OCI-LY1 (cell line): ENCODE data around the gene ZFHX3.

Experiments
- H2AFZ ChIP-seq: fragments of 200-600 bp; sonication (generic), shearing (Covaris generic); 2 replicates; pipeline ENCODE4 v1.6.0; 2014; ENCODE audit warnings: antibody characterized with exemption, mild to moderate bottlenecking, low read length
- H3F3A ChIP-seq: fragments of 200-600 bp; sonication (generic), shearing (Covaris generic); 2 replicates; pipeline ENCODE4 v1.6.0; 2014; ENCODE audit warnings: mild to moderate bottlenecking, antibody characterized with exemption, low read length, moderate library complexity; ENCODE audit not compliant: insufficient read depth
- H3K27ac ChIP-seq: fragments of 200-600 bp; sonication (generic); 2 replicates; pipeline ENCODE4 v1.5.1; 2014; ENCODE audit warnings: low read length, mixed run types, mild to moderate bottlenecking, low read depth; ENCODE audit not compliant: poor library complexity, severe bottlenecking
- H3K27me3 ChIP-seq: fragments of 200-600 bp; sonication (generic); 2 replicates; pipeline ENCODE4 v1.6.0; 2014; ENCODE audit warnings: antibody characterized with exemption, mild to moderate bottlenecking, low read length, moderate library complexity; ENCODE audit not compliant: insufficient read depth
- H3K36me3 ChIP-seq: fragments of 200-600 bp; sonication (generic); 2 replicates; pipeline ENCODE4 v1.6.1; 2014; ENCODE audit warnings: mild to moderate bottlenecking, antibody characterized with exemption, low read length, moderate library complexity, mixed read lengths; ENCODE audit not compliant: insufficient read depth
- H3K4me1 ChIP-seq: fragments of 200-600 bp; sonication (generic); 2 replicates; pipeline ENCODE4 v1.5.1; 2014; ENCODE audit warnings: mild to moderate bottlenecking, low read length, moderate library complexity; ENCODE audit not compliant: insufficient read depth, severe bottlenecking
- H3K4me2 ChIP-seq: fragments of 200-600 bp; sonication (generic), shearing (Covaris generic); 2 replicates; pipeline ENCODE4 v1.6.1; 2014; ENCODE audit warnings: low read length
- H3K4me3 ChIP-seq: fragments of 200-600 bp; sonication (generic); 2 replicates; pipeline ENCODE4 v1.5.1; 2014; ENCODE audit warnings: low read length, low read depth, mild to moderate bottlenecking, mixed read lengths; ENCODE audit not compliant: poor library complexity, severe bottlenecking
- H3K79me2 ChIP-seq: fragments of 200-600 bp; shearing (Covaris generic); 2 replicates; pipeline ENCODE4 v1.6.1; 2016; ENCODE audit warnings: mixed run types, low read length, mixed read lengths; ENCODE audit not compliant: insufficient read depth
- H3K9ac ChIP-seq: fragments of 200-600 bp; sonication (generic), shearing (Covaris generic); 2 replicates; pipeline ENCODE4 v1.6.1; 2014; ENCODE audit warnings: mild to moderate bottlenecking, low read length, mixed read lengths
- H3K9me2 ChIP-seq: fragments of 200-600 bp; sonication (generic), shearing (Covaris generic); 2 replicates; pipeline ENCODE4 v1.6.1; 2014; ENCODE audit warnings: low read depth, mild to moderate bottlenecking, low read length, mixed read lengths
- H3K9me3 ChIP-seq: fragments of 200-600 bp; shearing (Covaris generic); 2 replicates; pipeline ENCODE4 v1.6.1; 2014; ENCODE audit warnings: low read length, mixed read lengths
- H4K20me1 ChIP-seq: fragments of 200-600 bp; sonication (generic), shearing (Covaris generic); 2 replicates; pipeline ENCODE4 v1.6.0; 2016; ENCODE audit warnings: mild to moderate bottlenecking, low read length; ENCODE audit not compliant: insufficient read depth
- CTCF ChIP-seq: fragments of 200-600 bp; sonication (generic), shearing (Covaris generic); IDR thresholded peaks from 2 replicates; pipeline ENCODE4 v1.5.1; 2017; ENCODE audit warnings: mild to moderate bottlenecking, antibody characterized with exemption, low read length, moderate library complexity, mixed read lengths
- EZH2 ChIP-seq: fragments of 200-600 bp; sonication (generic), shearing (Covaris generic); IDR thresholded peaks from 2 replicates; pipeline ENCODE4 v1.8.0; 2017; ENCODE audit warnings: borderline replicate concordance, mixed run types, mild to moderate bottlenecking, antibody characterized with exemption, low read length, moderate library complexity, mixed read lengths

The ZFHX3 gene

DNA sequence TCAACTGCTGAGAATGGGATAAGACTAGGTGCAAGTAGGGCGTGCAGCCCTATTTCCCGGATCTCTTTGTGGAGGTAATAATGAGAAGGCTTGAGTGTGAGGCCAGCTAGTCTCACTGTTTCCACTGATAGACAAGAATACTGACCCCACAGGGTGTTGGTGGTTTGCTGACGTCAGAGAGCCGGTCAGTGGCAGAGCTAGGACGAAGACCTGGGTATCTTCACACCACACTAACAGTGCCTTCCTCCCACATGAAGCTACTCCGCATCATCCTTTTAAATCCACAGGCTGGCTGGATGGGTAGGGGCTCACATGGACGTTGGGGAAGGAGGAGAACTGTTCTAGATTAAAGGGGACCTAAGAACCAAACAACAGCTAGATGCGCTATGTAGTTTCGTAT is 68.0 kb downstream of the ZFHX3 start:
- H3K4me2 ChIP-seq = no peak overlapping the region
- H3F3A ChIP-seq = no peaks in the 10 kb centered on the region
- no peaks in the 10 kb centered on the region; the same call in 1 of the 2 replicates for H3K27me3 ChIP-seq
- no peak overlapping the region for H3K27ac ChIP-seq
- no peak overlapping the region for H3K9ac ChIP-seq
- H2AFZ ChIP-seq = no peak overlapping the region
- no peaks in the 10 kb centered on the region for H3K9me2 ChIP-seq
- H3K36me3 ChIP-seq = no peaks in the 10 kb centered on the region
- H3K79me2 ChIP-seq = no peaks in the 10 kb centered on the region
- H3K9me3 ChIP-seq = no peaks in the 10 kb centered on the region
- H3K4me1 ChIP-seq = no peaks in the 10 kb centered on the region
- no peaks in the 10 kb centered on the region for H4K20me1 ChIP-seq
- no peak overlapping the region for H3K4me3 ChIP-seq
- TF ChIP-seq EZH2 = no peak
- TF ChIP-seq CTCF = no peak

GRCh38 chr16:72978212-72978611 is 69.7 kb downstream of the ZFHX3 start:
- Histone ChIP-seq H3K79me2 (no peaks in the 10 kb centered on the region), H4K20me1 (no peaks in the 10 kb centered on the region), H3K4me1 (no peaks in the 10 kb centered on the region), H3K36me3 (no peaks in the 10 kb centered on the region), H3K9me3 (no peaks in the 10 kb centered on the region), H3K4me2 (no peak overlapping the region), H3K9ac (no peak overlapping the region), H2AFZ (no peak overlapping the region), H3K27ac (no peak overlapping the region), H3K4me3 (no peak overlapping the region), H3K27me3 (no peaks in the 10 kb centered on the region; the same call in 1 of the 2 replicates), H3F3A (no peaks in the 10 kb centered on the region), H3K9me2 (no peaks in the 10 kb centered on the region)
- no peak for TF ChIP-seq EZH2
- no peak for TF ChIP-seq CTCF

DNA sequence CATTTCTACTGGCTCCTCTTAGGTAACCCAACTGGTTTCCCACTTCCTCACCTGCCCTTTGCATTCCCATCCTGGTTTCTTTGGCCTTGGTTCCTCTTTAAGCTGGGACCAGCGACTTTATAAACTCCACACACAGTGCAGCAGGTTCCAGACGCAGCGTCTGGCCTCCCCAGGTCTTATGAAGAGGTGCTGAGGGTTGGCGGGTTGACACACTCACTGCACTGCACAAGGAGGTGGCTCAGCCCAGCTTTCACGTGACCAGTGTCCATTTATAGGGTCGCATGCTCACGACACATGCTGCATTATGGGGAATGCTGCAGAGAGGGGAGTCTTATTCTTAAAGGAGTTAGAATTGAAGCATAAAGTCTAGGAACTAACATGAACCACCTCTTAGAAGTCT is 70.8 kb downstream of the ZFHX3 start:
- Histone ChIP-seq H4K20me1 (no peaks in the 10 kb centered on the region), H3K9ac (no peak overlapping the region), H3K9me2 (no peaks in the 10 kb centered on the region), H3K79me2 (no peaks in the 10 kb centered on the region), H3K27ac (no peak overlapping the region), H3K4me1 (no peaks in the 10 kb centered on the region), H3K4me3 (no peak overlapping the region), H2AFZ (no peak overlapping the region), H3F3A (no peaks in the 10 kb centered on the region), H3K4me2 (no peak overlapping the region), H3K27me3 (no peaks in the 10 kb centered on the region; the same call in 1 of the 2 replicates), H3K36me3 (no peaks in the 10 kb centered on the region), H3K9me3 (no peaks in the 10 kb centered on the region)
- TF ChIP-seq EZH2 (no peak), CTCF (no peak)
